GM19025 (cell line): ENCODE results near the gene P2RX1.
"Not testable (repeated sequence)": the region's sequence is repeated elsewhere in the genome, so short reads cannot be mapped to it uniquely, and the experiment has no call there.

Source experiments
- ATAC-seq: cut with Tn5 transposase; IDR thresholded peaks from one replicate; pipeline ENCODE4 v1.9.1; 2021; ENCODE audit warnings: mild to moderate bottlenecking, low read depth, moderate library complexity; ENCODE audit not compliant: unreplicated experiment

The P2RX1 gene

GRCh38 chr17:3861761-3862681 lies 54.2 kb downstream of the P2RX1 start:
- ATAC-seq, result no peak

DNA sequence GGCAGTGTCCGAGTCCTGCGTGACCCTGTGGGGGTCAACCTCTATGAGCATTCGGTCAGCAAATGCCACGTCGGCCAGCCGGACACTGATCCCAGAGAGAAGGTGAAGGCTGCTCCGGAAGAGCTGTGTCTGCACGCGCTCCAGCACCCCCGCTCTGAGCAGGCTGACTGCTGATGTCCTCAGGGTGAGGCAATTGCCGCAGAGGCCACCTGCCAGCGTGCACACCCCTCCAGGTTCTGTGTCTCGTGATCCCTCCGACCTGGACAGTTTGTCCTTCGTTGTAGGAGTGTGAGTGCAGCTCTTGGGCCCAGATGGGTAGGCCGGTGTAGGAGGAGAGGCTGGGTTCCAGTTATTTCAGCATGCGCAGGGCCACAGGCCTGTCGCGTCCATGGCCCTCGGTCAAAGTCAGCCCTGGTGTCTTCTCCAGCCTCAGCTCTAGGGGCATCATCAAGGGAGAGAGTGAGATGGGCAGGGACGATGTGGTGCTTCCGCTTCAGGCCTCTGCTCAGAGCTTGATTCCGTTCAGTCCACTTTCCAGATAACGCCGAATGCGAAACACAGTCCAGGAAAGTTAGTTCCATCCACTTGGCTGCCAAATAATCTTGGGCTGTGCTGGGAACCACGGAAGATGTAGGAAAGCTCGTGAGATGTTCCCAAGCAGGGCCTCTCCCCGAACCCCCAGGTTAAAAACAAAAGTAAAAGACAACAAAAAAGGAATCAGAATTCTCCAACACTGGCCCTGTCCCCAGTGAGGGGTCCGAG lies 55.1 kb downstream of the P2RX1 start:
- ATAC-seq, result no peak

DNA sequence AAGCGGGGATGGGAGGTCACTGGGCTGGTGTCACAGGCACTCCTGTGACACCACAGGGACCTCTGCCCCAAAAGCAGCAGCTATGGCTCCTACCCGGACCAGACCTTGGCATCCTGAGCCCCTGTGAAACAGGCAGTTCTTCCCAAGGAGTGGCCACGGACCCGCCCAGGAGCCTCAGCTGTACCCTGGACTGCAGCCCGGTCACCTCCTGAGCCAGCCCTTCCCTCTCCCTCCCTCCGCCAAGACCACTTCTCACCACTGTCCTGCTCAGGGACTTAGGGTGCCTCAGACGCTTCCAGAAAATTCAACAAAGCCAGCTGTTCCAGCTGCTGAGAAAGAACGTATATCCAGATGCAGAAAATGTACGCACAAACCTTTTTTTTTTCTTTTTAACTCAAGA lies 56.3 kb downstream of the P2RX1 start:
- ATAC-seq, result no peak

DNA sequence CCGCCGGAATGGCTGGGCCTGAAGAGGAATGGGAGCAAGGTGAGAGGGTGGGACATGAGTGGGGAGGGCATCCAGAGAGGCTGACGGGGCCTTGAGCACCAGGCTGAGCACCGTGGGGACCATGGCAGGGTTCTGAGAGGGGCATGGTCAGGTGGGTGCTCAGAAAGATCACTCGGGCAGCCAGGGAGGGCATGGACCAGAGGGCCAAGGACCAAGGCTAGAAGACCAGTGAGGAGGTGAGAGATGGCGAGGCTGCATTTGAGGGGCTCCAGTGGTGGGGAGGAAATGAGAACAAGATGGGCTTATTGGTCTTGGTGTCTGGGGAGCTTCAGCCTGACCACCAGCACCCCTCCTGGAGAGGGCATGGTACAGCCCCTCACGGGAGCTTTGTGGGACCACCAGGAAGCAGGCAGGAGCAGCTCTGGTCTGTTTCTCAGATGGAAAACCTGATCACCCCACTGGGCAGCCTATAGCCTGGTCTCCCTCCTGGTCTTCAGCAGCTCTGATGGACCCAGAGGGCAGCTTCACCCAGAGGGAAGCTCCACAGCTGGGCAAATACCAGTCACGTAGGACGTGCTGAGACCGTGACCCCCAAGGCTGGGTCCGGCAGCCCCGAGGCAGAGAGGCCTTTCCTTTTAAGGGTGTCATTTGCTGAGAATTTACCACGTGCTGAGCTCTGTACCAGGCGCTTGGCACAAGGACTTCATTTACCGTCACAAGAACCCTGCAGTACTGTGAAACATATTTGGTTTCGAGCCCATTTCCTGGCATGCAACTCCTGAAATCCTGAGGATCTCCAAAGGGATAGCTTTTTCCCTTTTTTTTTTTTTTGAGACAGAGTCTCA lies 58.8 kb downstream of the P2RX1 start:
- ATAC-seq, result no peak

GRCh38 chr17:3854204-3854603 lies 62.1 kb downstream of the P2RX1 start:
- not testable (repeated sequence) for ATAC-seq

- ATAC-seq, result no peak
These were observed 63.7 kb downstream of the P2RX1 start for GRCh38 chr17:3852561-3852960.

GRCh38 chr17:3851461-3852100 lies 64.7 kb downstream of the P2RX1 start:
- no peak for ATAC-seq

DNA sequence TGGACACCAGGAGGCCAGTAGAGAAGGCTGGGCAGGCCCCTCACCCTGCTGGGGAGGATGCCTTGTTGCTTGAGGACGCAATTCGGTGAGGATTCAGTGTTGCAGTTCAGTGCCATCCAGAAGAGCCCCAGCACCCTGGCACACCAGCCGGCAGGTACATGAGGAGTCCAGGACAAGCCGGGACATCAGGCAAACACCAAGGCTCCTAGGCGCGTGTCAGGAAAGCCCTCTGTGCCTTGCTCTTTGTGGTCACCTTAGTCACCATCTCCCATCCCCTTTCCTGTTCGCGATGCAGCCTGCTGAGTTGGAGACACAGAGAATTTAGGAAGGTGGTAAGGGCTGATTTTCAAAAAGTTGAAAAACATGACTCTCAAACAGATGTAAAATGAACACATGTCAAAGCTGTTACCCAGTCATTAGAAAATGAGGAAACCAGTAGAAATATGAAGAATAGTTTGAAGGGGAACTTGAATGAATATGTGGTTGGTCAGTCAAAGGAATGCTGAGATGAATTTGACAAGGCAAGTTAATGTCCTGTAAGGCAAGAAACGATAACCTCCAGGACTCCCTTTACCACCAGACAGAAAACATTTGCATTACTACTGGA lies 67.9 kb downstream of the P2RX1 start:
- ATAC-seq, result no peak

GRCh38 chr17:3847165-3847670 lies 69.0 kb downstream of the P2RX1 start:
- ATAC-seq, result no peak
